ENCODE measurements around the gene NUP160.
"Not testable (repeated sequence)": the region's sequence is repeated elsewhere in the genome, so short reads cannot be mapped to it uniquely, and the experiment has no call there.

Gene NUP160

DNA sequence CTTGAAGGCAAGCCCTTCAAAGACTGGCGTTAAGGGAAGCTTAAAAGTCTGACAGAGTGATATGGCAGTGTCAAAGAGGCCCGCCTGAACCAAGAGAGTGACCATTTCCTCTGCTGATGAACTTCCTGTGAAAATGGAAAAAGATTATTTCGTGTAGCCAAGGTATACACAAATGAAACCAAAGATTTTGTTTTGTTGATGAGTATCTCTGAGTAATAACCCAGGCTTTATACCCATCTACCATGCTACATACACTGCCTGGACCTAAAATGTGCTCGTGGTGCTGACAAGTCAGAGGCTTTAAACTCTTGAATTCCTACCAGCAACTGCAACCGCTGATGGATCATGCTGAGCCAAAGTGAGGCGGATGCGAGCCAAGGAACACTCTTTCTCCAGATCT is 60.0 kb downstream of the NUP160 start:
- no peak for DNase-seq (ENCODE audit: low spot score)

- no peak for DNase-seq (ENCODE audit: low spot score)
These were observed 61.8 kb downstream of the NUP160 start for GRCh38 chr11:47786373-47786772.

DNA sequence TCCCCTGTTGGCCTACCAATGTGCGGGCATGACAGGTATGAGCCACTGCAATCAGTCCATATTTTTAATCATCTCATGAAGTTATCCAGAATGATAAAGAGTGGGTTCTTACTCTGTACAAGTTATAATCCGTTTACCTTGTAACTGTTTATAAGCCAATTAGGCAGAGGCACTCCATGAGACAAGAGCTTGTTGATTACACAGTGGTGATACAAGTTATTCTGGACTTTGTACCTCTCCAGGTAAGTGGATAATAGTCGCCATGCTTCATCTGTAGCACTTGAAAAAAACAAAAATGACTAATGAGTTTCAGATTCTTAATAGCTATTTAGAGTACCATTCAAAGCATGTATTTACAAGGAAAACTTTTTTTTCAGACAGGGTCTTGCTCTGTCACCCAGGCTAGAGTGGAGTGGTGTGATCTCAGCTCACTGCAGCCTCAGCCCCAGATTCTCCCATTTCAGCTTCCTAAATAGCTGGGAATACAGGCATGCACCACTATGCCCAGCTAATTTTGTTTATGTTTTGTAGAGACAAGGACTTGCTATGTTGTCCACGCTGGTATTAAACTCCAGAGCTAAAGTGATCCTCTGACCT is 63.3 kb downstream of the NUP160 start:
- DNase-seq (ENCODE audit: low spot score), result no peak

DNA sequence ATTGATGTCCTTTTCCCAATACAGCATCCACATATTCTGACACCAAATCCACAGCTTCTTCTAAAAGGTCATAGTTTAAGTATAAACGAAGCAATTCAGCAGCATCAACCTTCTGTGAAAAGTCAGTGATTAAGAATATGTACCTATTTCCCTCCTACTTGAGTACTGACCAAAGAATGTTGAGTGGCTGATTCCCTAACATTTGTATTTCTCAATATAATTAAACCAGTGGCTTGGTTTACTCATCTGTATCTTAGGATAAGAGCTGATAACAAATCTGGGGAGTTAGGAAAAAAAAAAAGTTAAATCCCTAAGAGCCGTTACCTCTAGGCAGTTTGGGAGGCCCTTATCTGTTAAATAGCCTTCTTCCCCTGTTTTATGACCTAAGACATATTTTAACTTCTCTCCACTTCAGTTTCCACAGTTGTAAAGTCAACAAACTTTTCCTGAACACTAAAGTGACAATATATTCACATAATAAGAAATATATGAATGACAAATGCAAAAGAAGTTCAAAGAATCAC is 65.0 kb downstream of the NUP160 start:
- no peak for DNase-seq (ENCODE audit: low spot score)

GRCh38 chr11:47778878-47779483 is 69.2 kb downstream of the NUP160 start:
- no peak for DNase-seq (ENCODE audit: low spot score)

DNA sequence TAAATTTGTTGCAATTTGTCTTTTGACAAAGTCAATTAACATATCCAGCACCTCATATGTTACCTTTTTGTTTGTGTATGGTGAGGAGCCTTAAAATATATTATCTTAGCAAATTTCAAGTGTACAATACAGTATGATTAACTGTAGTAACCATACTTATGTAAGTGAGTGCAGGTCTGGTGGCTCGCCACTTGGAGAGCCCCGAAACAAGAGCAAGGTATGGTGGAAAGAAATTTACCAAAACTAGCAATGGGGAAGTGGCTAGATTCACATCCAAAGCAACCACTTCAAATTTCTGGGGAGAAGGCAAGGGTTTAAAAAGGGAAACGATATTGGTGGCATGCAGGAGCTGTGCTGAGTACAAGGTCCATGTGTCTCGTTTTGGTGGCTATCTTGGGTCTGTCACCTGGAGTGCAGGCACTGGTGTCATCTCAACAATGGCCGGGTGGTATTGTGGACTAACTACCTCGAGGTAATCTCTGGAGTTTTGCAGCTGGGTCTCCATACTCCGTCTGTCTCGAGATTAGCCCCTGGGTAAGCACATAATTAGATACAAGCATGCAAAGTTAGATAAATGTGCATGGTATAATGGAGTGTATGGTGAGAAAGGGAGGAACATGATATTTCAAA is 72.8 kb downstream of the NUP160 start:
- DNase-seq (ENCODE audit: low spot score), result no peak

GRCh38 chr11:47773882-47774281 is 74.3 kb downstream of the NUP160 start:
- DNase-seq (ENCODE audit: low spot score), result no peak

DNA sequence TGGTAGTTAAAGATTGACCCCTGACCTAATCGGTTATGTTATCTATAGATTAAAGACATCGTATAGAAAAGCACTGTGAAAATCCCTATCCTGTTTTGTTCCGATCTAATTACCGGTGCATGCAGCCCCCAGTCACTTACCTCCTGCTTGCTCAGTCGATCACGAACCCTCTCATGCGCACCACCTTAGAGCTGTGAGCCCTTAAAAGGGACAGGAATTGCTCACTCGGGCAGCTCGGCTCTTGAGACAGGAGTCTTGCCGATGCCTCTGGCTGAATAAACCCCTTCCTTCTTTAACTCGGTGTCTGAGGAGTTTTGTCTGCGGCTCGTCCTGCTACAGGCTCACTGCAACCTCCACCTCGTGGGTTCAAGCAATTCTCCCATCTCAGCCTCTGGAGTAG is 78.6 kb downstream of the NUP160 start:
- DNase-seq (ENCODE audit: low spot score), result not testable (repeated sequence)

GRCh38 chr11:47768101-47768612 is 80.0 kb downstream of the NUP160 start:
- peak; percentile 10 for DNase-seq (ENCODE audit: low spot score)

DNA sequence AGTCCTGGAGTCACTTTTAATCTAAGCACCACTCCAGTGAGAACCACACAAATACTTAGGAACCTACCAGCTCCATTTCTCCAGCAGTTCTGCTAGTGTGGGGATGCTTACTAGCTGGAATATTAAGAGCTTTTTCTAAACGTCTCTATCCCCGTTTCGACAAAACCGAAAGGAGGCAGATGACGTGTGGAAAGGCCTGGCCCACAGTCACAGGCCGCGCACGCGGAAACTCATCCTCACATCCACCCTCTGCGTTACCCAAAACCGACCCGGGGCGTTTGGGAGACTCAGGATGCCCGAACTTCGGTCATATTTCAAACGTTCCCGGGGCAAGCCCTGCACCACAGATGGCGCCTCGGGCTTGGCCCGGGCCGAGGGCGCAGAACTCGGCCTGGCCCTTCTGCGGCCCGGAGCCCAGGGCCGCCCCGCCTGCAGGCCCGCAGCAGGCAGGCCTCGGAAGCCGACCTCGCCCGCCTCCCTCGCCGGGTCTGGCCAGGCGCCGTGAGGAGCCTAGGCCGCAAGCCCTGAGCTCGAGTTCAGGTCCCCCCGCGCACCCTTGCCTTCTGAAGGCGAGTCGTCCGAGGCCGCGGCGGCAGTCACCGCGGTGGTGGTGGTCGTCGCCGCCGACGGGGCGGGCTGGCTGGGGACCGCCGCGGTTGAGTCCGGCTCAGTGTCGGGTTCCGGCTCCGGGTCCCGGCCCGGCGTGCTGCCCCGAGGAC is 81.5 kb downstream of the NUP160 start:
- DNase-seq (ENCODE audit: low spot score), result peak; percentile 42

GRCh38 chr11:47765086-47765485 is 83.1 kb downstream of the NUP160 start:
- DNase-seq (ENCODE audit: low spot score), result no peak

- not testable (repeated sequence) for DNase-seq (ENCODE audit: low spot score)
These were observed 88.9 kb downstream of the NUP160 start for GRCh38 chr11:47759291-47759690.

DNA sequence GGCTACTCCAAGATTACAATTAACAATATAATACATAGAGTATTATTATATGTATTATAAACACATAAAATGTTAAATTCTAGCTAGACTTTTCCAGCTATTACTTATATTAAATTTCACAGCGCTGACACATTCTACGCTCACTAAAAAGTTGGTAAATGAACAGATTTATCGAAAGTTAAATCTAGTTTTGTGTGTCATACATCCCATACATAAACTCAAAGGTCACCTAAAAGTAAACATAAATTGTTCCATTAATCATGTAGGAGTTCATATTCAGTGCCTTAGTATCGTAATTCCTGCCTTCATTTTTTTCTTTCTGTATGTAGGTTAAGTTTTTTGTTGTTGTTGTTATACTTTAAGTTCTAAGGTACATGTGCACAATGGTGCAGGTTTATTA is 91.9 kb downstream of the NUP160 start:
- DNase-seq (ENCODE audit: low spot score), result no peak

DNA sequence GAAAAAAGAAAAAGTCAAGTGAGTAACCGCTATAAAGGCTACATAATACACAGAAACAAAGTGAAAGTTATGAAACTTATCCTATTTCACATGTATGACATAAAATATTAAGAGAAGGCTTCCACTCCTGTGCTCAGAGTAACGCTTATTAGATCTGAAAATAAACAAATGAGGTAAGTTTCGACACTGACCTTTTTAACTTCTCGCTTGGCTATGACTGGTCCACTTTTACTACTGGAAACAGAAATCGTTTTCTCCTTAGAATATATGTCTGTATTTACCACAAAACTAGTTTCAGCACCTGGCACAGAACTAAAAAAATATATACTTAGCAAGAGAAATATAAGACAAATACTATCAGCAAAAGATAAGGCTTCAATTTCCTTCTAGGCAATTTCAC is 97.4 kb downstream of the NUP160 start:
- no peak for DNase-seq (ENCODE audit: low spot score)

- DNase-seq (ENCODE audit: low spot score), result not testable (repeated sequence)
These were observed 105.7 kb downstream of the NUP160 start for GRCh38 chr11:47742494-47742893.

GRCh38 chr11:47737817-47738216 is 110.3 kb downstream of the NUP160 start:
- DNase-seq (ENCODE audit: low spot score), result not testable (repeated sequence)

- DNase-seq (ENCODE audit: low spot score), result no peak
These were observed 115.9 kb downstream of the NUP160 start for GRCh38 chr11:47732271-47732670.

DNA sequence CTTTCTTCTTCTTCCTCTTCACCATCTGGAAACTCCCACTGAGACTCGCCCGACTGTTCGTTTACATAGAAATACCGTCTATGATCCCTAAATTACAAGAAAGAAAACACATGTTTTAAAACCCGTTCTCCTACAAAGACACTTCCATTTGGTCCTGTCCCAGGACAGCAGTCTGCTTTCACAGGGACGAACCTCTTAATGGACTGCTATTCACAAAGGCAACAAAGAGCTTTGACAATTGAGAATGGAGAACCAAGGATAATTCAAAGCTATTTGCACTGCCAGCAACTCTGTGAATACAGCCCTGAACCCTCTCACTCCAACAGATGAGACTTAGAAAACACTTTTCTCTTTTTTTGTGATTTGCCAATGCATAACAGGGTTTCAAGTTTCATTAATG is 116.7 kb downstream of the NUP160 start:
- DNase-seq (ENCODE audit: low spot score), result no peak

All from germinal center (tissue), 1 donor.